ENCODE measurements around the gene RGS11. TPM values are rescaled to one million over a fixed set of nuclear protein-coding genes. Genes with fewer than 3 reads are reported as not detected.

The RGS11 gene
- total and polyA plus RNA-seq, 2 experiments from 2014 or later, result 0.74 to 1.8 TPM

GRCh38 chr16:252366-253337 lies 23.1 kb downstream of the RGS11 start:
- H3K79me2 ChIP-seq (replicated peaks; ENCODE audit: insufficient read depth), result no peaks in the 10 kb centered on the region
- H3K4me3 Mint-ChIP-seq, result no peak overlapping the region
- H3K36me3 ChIP-seq (ENCODE audit: insufficient read depth), result no peaks in the 10 kb centered on the region; the same call in 1 of the 2 replicates
- peaks cover 4% of the 10 kb centered on the region for H4K20me1 ChIP-seq (replicated peaks; ENCODE audit: insufficient read depth)
- ATAC-seq (no peak), DNase-seq (ENCODE audit: low spot score) (no peak)
- no peaks in the 10 kb centered on the region for H3K9me2 ChIP-seq (ENCODE audit: insufficient read depth)
- H3K36me3 Mint-ChIP-seq (ENCODE audit: low read depth), result peaks cover 37% of the 10 kb centered on the region; the same call in 2 of the 3 replicates
- no peaks in the 10 kb centered on the region for H3K9me3 Mint-ChIP-seq
- peaks cover 7% of the 10 kb centered on the region for H3K27me3 Mint-ChIP-seq (ENCODE audit: insufficient read depth, low read depth, poor library complexity)
- H2AFZ ChIP-seq, result no peak overlapping the region
- no peak overlapping the region for H3K4me2 ChIP-seq
- H3K4me1 Mint-ChIP-seq, result peaks cover 4% of the 10 kb centered on the region; the same call in 2 of the 3 replicates
- H3K27ac Mint-ChIP-seq, result no peak overlapping the region
- 0 out of 2 replicates have a peak, but pooled peaks cover 4% of the 10 kb centered on the region for H3F3A ChIP-seq (replicated peaks; ENCODE audit: low read depth)
- TF ChIP-seq ZNF462 (CRISPR knock-in tag; IDR thresholded peaks at IDR 0.05) (no peak), JUNB (IDR thresholded peaks at IDR 0.05; ENCODE audit: unreplicated experiment) (no peak), EZH2 (IDR thresholded peaks at IDR 0.05; ENCODE audit: low read depth, unreplicated experiment) (no peak), REST (IDR thresholded peaks at IDR 0.05; ENCODE audit: unreplicated experiment) (no peak), STAT1 (IDR thresholded peaks at IDR 0.05; ENCODE audit: unreplicated experiment) (no peak), NANOG (IDR thresholded peaks at IDR 0.05; ENCODE audit: borderline replicate concordance) (no peak), ZNF331 (CRISPR knock-in tag; IDR thresholded peaks at IDR 0.05; ENCODE audit: low read depth) (no peak), CTCF (conservative IDR thresholded peaks at IDR 0.05; ENCODE audit: low read depth in 2 of 2) (no peak), EZH2phosphoT487 (IDR thresholded peaks at IDR 0.05; ENCODE audit: unreplicated experiment) (no peak), ZNF114 (CRISPR knock-in tag; IDR thresholded peaks at IDR 0.05) (no peak), ETS1 (IDR thresholded peaks at IDR 0.05) (no peak), POLR2AphosphoS5 (IDR thresholded peaks at IDR 0.05; ENCODE audit: low read depth) (no peak), CREB1 (CRISPR knock-in tag; IDR thresholded peaks at IDR 0.05; ENCODE audit: low read depth) (no peak)
- H3K27me3 ChIP-seq (ENCODE audit: insufficient read depth), result no peaks in the 10 kb centered on the region
- no peaks in the 10 kb centered on the region for H3K4me1 ChIP-seq (ENCODE audit: insufficient read depth)
- no peak overlapping the region for H3K4me3 ChIP-seq
- 0 out of 2 replicates have a peak overlapping the region, but pooled peaks have one; percentile 50 for H3K27ac ChIP-seq (ENCODE audit: low read depth)
